A549 (cell line): ENCODE results near the gene RIC3. TPM values are rescaled to one million over a fixed set of nuclear protein-coding genes. Genes with fewer than 3 reads are reported as not detected.

Experiments used
- ATAC-seq, 2 experiments: fragments of 200-7000 bp in 1 of 2; fragments of >200 bp in 1 of 2; cut with Nextera tagmentation in 1 of 2; cut with Tn5 transposase in 1 of 2; 3 replicates each; pipeline versions ENCODE4 v1.8.0 to v1.9.1; 2018 to 2020; ENCODE audit warnings: mild to moderate bottlenecking in 1 of 2, moderate library complexity in 1 of 2
- CTCF ChIA-PET: fragments of 300-600 bp; sonication (Branson Sonifier 250); formaldehyde crosslinking; extraction: SDS; loops from one replicate; lab custom pipeline; 2021; ENCODE audit warnings: antibody characterized with exemption, inconsistent platforms; lab: Yijun Ruan, JAX
- POLR2A ChIA-PET: fragments of 350-600 bp; formaldehyde crosslinking; extraction: SDS; loops from one replicate; lab custom pipeline; 2021; ENCODE audit warnings: antibody characterized with exemption, inconsistent platforms; lab: Yijun Ruan, JAX
- DNase-seq, 2 experiments: peaks; one replicate each; pipeline versions ENCODE4 v3.0.0 to v3.0.0-alpha.2; 2011 to 2016; ENCODE audit warnings: low read depth in 1 of 2, low spot score in 1 of 2
- FAIRE-seq: peaks from 2 replicates; lab custom pipeline; 2011; peaks lifted over from hg19 to GRCh38; lab: Jason Lieb, UNC
- H3K27ac ChIP-seq, 2 experiments: fragments of >200 bp; sonication (Bioruptor Twin); formaldehyde crosslinking; 3 replicates each; pipeline ENCODE4 v1.5.1; 2016 to 2017
- H3K4me1 ChIP-seq: fragments of >200 bp; sonication (Bioruptor Twin); formaldehyde crosslinking; 3 replicates; pipeline ENCODE4 v1.6.1; 2016
- H3K4me2 ChIP-seq: fragments of >200 bp; sonication (Bioruptor Twin); formaldehyde crosslinking; 3 replicates; pipeline ENCODE4 v1.6.1; 2016
- H3K4me3 ChIP-seq: fragments of >200 bp; sonication (Bioruptor Twin); formaldehyde crosslinking; 3 replicates; pipeline ENCODE4 v1.5.1; 2016
- H3K9me3 ChIP-seq: fragments of >200 bp; sonication (Bioruptor Twin); formaldehyde crosslinking; 3 replicates; pipeline ENCODE4 v1.6.1; 2016
- BCL3 ChIP-seq: fragments of >200 bp; sonication (Bioruptor Twin); formaldehyde crosslinking; IDR thresholded peaks from 3 replicates; pipeline ENCODE4 v1.6.1; 2016
- BHLHE40 ChIP-seq: IDR thresholded peaks from 2 replicates; pipeline ENCODE4 v1.6.1; 2012; ENCODE audit warnings: low read depth, low read length, inconsistent platforms
- CBX8 ChIP-seq: fragments of 200-600 bp; sonication (generic); IDR thresholded peaks from 2 replicates; pipeline ENCODE4 v1.6.1; 2016
- CHD4 ChIP-seq: fragments of 200-600 bp; sonication (generic); IDR thresholded peaks from 2 replicates; pipeline ENCODE4 v1.6.1; 2016; ENCODE audit warnings: antibody characterized with exemption, mild to moderate bottlenecking, borderline replicate concordance
- EP300 ChIP-seq, 2 experiments: fragments of >200 bp; sonication (Bioruptor Twin); formaldehyde crosslinking; IDR thresholded peaks; 2 replicates in 1 of 2; 3 replicates in 1 of 2; pipeline ENCODE4 v1.6.1; 2016 to 2017
- ESRRA ChIP-seq: fragments of 150-350 bp; IDR thresholded peaks from 2 replicates; pipeline ENCODE4 v1.6.1; 2014; ENCODE audit warnings: mild to moderate bottlenecking, low read length, borderline replicate concordance
- FOSL2 ChIP-seq, 2 experiments: fragments of 450-650 bp in 1 of 2; fragments of >200 bp in 1 of 2; sonication (Bioruptor Twin) in 1 of 2; formaldehyde crosslinking; IDR thresholded peaks; 2 replicates each; pipeline versions ENCODE4 v1.5.0 to v1.6.1; 2016 to 2020; ENCODE audit warnings: mild to moderate bottlenecking in 1 of 2, moderate library complexity in 1 of 2
- JUN ChIP-seq, 2 experiments: fragments of >200 bp; sonication (Bioruptor Twin); formaldehyde crosslinking; IDR thresholded peaks; 2 replicates in 1 of 2; 3 replicates in 1 of 2; pipeline ENCODE4 v1.6.1; 2016 to 2017
- KDM5A ChIP-seq: fragments of 200-600 bp; sonication (generic); IDR thresholded peaks from 2 replicates; pipeline ENCODE4 v1.6.1; 2016; ENCODE audit warnings: antibody characterized with exemption, mild to moderate bottlenecking
- MAFK ChIP-seq: fragments of 450-650 bp; IDR thresholded peaks from 2 replicates; pipeline ENCODE4 v1.6.1; 2014; ENCODE audit not compliant: partially characterized antibody
- MAZ ChIP-seq: fragments of 150-350 bp; IDR thresholded peaks from 2 replicates; pipeline ENCODE4 v1.6.1; 2014; ENCODE audit warnings: antibody characterized with exemption, low read depth, low read length, borderline replicate concordance
- POLR2A ChIP-seq: IDR thresholded peaks from 2 replicates; pipeline ENCODE4 v1.6.1; 2012; ENCODE audit warnings: mild to moderate bottlenecking, low read length
- TP53 ChIP-seq: fragments of 250-450 bp; sonication (Bioruptor Pico); IDR thresholded peaks from 2 replicates; pipeline ENCODE4 v1.5.0; 2021; ENCODE audit warnings: mild to moderate bottlenecking, moderate library complexity
- USF2 ChIP-seq: fragments of 450-650 bp; IDR thresholded peaks from 2 replicates; pipeline ENCODE4 v1.6.1; 2014; ENCODE audit warnings: antibody characterized with exemption
- ZC3H11A ChIP-seq: fragments of 450-650 bp; IDR thresholded peaks from 2 replicates; pipeline ENCODE4 v1.6.1; 2014; ENCODE audit warnings: antibody characterized with exemption, mild to moderate bottlenecking
- ZNF302 ChIP-seq: fragments of 250-450 bp; sonication (Bioruptor Pico); IDR thresholded peaks from 2 replicates; pipeline ENCODE4 v1.9.0; 2021; ENCODE audit warnings: inconsistent platforms, mild to moderate bottlenecking, moderate library complexity
- WGBS: methylation state at CpG from one replicate; pipeline ENCODE4 v1.1.6; 2017; ENCODE audit errors: missing lambda C conversion rate; 5-methylcytosine and 5-hydroxymethylcytosine counted together
- polyA plus RNA-seq, 4 experiments: library from polyadenylated mRNA; depleted of rRNA in 3 of 4; stranded (reverse); fragments of >200 nt; fragmentation: RNase III in 1 of 4; extraction: RNeasy Plus Mini Kit Qiagen cat#74134 plus additional on column Dnase treatment in 1 of 4; gene quantifications; 2 replicates in 3 of 4; 3 replicates in 1 of 4; pipeline ENCODE4 v1.2.3, GENCODE V29; 2011 to 2017
- TF ChIP-seq, protein P1 (sequence below): fragments of >200 bp; sonication (Bioruptor Twin); formaldehyde crosslinking; IDR thresholded peaks from 2 replicates; pipeline ENCODE4 v1.6.1; 2016
- TF ChIP-seq, protein P2 (sequence below): fragments of >200 bp; sonication (Bioruptor Twin); formaldehyde crosslinking; IDR thresholded peaks from 3 replicates; pipeline ENCODE4 v1.5.1; 2016
- TF ChIP-seq, protein P3 (sequence below): fragments of 200-600 bp; sonication (generic); IDR thresholded peaks from 2 replicates; pipeline ENCODE4 v1.6.1; 2016; ENCODE audit warnings: antibody characterized with exemption, mild to moderate bottlenecking, moderate library complexity

RIC3 gene
- polyA plus RNA-seq, 2 of the 4 experiments (the other 2 are of a cell fraction) = 1.7 to 3.2 TPM

DNA sequence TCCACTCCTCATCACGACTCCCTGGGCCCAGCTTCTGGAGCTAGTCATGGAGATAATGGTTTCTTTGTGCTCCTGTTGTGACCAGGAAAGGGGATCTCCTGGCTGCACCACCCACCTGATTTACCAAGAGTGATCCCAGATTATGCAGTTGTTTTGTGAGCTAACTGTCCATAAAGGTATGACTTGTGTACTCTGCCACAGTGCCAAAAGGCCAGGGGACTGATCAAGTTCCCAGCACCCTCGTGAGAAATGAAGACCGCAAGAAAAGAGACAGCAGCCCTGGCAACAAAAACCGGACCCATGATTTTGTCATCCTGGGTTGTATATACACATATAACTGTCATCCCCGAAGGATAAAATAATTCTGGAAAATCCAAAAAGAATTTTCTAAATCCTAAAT, 61.2 kb downstream of the RIC3 start:
- POLR2A ChIA-PET = no interaction called here
- DNase-seq = no peak
- no peak overlapping the region for H3K4me2 ChIP-seq
- no peak for FAIRE-seq
- TF ChIP-seq CHD4 = no peak
- no peak for TF ChIP-seq JUN (IDR thresholded peaks at IDR 0.05)
- TF ChIP-seq POLR2A = no peak
- no peak for TF ChIP-seq MAFK
- H3K4me3 ChIP-seq = no peak overlapping the region
- CTCF ChIA-PET = interaction anchor here (0.7 to 5.3 kb wide), 7 partner anchors 7 to 101 kb away, joined by 3 to 62 read pairs (median 7); no protein-coding TSS in a partner anchor
- H3K27ac ChIP-seq = no peak overlapping the region
- H3K9me3 ChIP-seq = no peaks in the 10 kb centered on the region
- 89% methylated on average over 5 of the region's 5 CpGs for WGBS
- ATAC-seq = no peak
- H3K4me1 ChIP-seq = no peaks in the 10 kb centered on the region

DNA sequence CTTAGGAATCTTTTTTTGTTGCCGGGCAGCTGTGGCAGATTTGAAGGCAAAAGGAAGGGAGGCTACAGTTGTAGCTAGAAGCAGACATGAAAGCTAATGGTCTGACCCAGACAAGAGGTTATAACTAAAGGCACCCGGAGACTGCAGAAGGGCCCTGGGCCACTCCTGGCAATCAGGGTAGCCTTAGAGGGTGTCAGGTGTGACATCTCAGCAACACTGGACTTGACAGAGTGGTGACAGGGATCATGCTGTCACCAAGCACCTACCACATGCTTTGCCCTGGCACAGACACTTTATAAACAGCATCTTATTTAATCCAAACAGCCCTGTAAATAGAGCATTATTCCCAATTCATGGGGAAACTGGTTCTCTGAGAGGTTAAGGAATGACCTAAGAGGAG, 62.1 kb downstream of the RIC3 start:
- Histone ChIP-seq H3K9me3 (no peaks in the 10 kb centered on the region), H3K27ac (no peak overlapping the region), H3K4me3 (no peak overlapping the region), H3K4me2 (no peak overlapping the region), H3K4me1 (no peaks in the 10 kb centered on the region)
- ChIA-PET POLR2A (no interaction called here), CTCF (interaction anchor here (1.3 to 5.3 kb wide), 4 partner anchors 6 to 101 kb away, joined by 3 to 62 read pairs (median 12); no protein-coding TSS in a partner anchor)
- FAIRE-seq (no peak), ATAC-seq (no peak), DNase-seq (no peak)
- WGBS = 80% methylated on average over 2 of the region's 2 CpGs
- TF ChIP-seq FOSL2 (IDR thresholded peaks at IDR 0.05) (no peak), FOSL2 (CRISPR knock-in tag; IDR thresholded peaks at IDR 0.05) (no peak), TP53 (CRISPR knock-in tag) (no peak), MAZ (no peak), CBX8 (no peak), EP300 (IDR thresholded peaks at IDR 0.05) (no peak), KDM5A (no peak), MAFK (no peak), USF2 (no peak), ESRRA (no peak), ZNF302 (CRISPR knock-in tag) (no peak), ZC3H11A (no peak), BHLHE40 (no peak), BCL3 (no peak), CHD4 (no peak)
- TF ChIP-seq, protein P1, sequence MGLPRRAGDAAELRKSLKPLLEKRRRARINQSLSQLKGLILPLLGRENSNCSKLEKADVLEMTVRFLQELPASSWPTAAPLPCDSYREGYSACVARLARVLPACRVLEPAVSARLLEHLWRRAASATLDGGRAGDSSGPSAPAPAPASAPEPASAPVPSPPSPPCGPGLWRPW = no peak
- TF ChIP-seq, protein P2, sequence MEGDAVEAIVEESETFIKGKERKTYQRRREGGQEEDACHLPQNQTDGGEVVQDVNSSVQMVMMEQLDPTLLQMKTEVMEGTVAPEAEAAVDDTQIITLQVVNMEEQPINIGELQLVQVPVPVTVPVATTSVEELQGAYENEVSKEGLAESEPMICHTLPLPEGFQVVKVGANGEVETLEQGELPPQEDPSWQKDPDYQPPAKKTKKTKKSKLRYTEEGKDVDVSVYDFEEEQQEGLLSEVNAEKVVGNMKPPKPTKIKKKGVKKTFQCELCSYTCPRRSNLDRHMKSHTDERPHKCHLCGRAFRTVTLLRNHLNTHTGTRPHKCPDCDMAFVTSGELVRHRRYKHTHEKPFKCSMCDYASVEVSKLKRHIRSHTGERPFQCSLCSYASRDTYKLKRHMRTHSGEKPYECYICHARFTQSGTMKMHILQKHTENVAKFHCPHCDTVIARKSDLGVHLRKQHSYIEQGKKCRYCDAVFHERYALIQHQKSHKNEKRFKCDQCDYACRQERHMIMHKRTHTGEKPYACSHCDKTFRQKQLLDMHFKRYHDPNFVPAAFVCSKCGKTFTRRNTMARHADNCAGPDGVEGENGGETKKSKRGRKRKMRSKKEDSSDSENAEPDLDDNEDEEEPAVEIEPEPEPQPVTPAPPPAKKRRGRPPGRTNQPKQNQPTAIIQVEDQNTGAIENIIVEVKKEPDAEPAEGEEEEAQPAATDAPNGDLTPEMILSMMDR = no peak
- TF ChIP-seq, protein P3, sequence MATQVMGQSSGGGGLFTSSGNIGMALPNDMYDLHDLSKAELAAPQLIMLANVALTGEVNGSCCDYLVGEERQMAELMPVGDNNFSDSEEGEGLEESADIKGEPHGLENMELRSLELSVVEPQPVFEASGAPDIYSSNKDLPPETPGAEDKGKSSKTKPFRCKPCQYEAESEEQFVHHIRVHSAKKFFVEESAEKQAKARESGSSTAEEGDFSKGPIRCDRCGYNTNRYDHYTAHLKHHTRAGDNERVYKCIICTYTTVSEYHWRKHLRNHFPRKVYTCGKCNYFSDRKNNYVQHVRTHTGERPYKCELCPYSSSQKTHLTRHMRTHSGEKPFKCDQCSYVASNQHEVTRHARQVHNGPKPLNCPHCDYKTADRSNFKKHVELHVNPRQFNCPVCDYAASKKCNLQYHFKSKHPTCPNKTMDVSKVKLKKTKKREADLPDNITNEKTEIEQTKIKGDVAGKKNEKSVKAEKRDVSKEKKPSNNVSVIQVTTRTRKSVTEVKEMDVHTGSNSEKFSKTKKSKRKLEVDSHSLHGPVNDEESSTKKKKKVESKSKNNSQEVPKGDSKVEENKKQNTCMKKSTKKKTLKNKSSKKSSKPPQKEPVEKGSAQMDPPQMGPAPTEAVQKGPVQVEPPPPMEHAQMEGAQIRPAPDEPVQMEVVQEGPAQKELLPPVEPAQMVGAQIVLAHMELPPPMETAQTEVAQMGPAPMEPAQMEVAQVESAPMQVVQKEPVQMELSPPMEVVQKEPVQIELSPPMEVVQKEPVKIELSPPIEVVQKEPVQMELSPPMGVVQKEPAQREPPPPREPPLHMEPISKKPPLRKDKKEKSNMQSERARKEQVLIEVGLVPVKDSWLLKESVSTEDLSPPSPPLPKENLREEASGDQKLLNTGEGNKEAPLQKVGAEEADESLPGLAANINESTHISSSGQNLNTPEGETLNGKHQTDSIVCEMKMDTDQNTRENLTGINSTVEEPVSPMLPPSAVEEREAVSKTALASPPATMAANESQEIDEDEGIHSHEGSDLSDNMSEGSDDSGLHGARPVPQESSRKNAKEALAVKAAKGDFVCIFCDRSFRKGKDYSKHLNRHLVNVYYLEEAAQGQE = no peak
